H1 (cell line): Measurements from ENCODE around the gene STAG2. TPM values are rescaled to one million over a fixed set of nuclear protein-coding genes. Genes with fewer than 3 reads are reported as not detected.

Experiments
- CBX8 ChIP-seq: fragments of 300-800, 300-1000 bp; sonication (generic); IDR thresholded peaks from 2 replicates; pipeline ENCODE4 v1.7.1; 2016; ENCODE audit warnings: low read depth, low read length, borderline replicate concordance
- polyA plus RNA-seq, 7 experiments: library from polyadenylated mRNA; depleted of rRNA in 3 of 7; stranded (reverse) in 5 of 7; unstranded in 2 of 7; fragments of >200 nt in 5 of 7; fragments of 200-250 nt in 2 of 7; gene quantifications; 1 replicate in 5 of 7; 2 replicates in 1 of 7; 4 replicates in 1 of 7; pipeline versions ENCODE4 v1.2.1 to v1.2.3, GENCODE V29; 2011 to 2013; ENCODE audit warnings: missing spikeins in 2 of 7, mixed read lengths in 2 of 7
- total RNA-seq: library from RNA; stranded (reverse); fragmentation: NEBNext Ultra II Directional; extraction: Animal tissue kit (Norgen Biotek cat#: 25700); gene quantifications from 2 replicates; pipeline ENCODE4 v1.2.1, GENCODE V29; 2021
- TF ChIP-seq, protein P1 (sequence below): fragments of 300-600 bp; sonication (generic); IDR thresholded peaks from 2 replicates; pipeline ENCODE4 v1.7.1; 2012; ENCODE audit warnings: low read length, moderate library complexity, mild to moderate bottlenecking, inconsistent platforms; ENCODE audit not compliant: insufficient replicate concordance

The STAG2 gene
- total and polyA plus RNA-seq, 2 of the 8 experiments (the other 6 are each of a cell fraction or from before 2014, with no cell fraction given), result 20.3 to 94.9 TPM

GRCh38 chrX:123943488-123943887 is 18.0 kb upstream of the STAG2 start (continued):
- TF ChIP-seq, protein P1, sequence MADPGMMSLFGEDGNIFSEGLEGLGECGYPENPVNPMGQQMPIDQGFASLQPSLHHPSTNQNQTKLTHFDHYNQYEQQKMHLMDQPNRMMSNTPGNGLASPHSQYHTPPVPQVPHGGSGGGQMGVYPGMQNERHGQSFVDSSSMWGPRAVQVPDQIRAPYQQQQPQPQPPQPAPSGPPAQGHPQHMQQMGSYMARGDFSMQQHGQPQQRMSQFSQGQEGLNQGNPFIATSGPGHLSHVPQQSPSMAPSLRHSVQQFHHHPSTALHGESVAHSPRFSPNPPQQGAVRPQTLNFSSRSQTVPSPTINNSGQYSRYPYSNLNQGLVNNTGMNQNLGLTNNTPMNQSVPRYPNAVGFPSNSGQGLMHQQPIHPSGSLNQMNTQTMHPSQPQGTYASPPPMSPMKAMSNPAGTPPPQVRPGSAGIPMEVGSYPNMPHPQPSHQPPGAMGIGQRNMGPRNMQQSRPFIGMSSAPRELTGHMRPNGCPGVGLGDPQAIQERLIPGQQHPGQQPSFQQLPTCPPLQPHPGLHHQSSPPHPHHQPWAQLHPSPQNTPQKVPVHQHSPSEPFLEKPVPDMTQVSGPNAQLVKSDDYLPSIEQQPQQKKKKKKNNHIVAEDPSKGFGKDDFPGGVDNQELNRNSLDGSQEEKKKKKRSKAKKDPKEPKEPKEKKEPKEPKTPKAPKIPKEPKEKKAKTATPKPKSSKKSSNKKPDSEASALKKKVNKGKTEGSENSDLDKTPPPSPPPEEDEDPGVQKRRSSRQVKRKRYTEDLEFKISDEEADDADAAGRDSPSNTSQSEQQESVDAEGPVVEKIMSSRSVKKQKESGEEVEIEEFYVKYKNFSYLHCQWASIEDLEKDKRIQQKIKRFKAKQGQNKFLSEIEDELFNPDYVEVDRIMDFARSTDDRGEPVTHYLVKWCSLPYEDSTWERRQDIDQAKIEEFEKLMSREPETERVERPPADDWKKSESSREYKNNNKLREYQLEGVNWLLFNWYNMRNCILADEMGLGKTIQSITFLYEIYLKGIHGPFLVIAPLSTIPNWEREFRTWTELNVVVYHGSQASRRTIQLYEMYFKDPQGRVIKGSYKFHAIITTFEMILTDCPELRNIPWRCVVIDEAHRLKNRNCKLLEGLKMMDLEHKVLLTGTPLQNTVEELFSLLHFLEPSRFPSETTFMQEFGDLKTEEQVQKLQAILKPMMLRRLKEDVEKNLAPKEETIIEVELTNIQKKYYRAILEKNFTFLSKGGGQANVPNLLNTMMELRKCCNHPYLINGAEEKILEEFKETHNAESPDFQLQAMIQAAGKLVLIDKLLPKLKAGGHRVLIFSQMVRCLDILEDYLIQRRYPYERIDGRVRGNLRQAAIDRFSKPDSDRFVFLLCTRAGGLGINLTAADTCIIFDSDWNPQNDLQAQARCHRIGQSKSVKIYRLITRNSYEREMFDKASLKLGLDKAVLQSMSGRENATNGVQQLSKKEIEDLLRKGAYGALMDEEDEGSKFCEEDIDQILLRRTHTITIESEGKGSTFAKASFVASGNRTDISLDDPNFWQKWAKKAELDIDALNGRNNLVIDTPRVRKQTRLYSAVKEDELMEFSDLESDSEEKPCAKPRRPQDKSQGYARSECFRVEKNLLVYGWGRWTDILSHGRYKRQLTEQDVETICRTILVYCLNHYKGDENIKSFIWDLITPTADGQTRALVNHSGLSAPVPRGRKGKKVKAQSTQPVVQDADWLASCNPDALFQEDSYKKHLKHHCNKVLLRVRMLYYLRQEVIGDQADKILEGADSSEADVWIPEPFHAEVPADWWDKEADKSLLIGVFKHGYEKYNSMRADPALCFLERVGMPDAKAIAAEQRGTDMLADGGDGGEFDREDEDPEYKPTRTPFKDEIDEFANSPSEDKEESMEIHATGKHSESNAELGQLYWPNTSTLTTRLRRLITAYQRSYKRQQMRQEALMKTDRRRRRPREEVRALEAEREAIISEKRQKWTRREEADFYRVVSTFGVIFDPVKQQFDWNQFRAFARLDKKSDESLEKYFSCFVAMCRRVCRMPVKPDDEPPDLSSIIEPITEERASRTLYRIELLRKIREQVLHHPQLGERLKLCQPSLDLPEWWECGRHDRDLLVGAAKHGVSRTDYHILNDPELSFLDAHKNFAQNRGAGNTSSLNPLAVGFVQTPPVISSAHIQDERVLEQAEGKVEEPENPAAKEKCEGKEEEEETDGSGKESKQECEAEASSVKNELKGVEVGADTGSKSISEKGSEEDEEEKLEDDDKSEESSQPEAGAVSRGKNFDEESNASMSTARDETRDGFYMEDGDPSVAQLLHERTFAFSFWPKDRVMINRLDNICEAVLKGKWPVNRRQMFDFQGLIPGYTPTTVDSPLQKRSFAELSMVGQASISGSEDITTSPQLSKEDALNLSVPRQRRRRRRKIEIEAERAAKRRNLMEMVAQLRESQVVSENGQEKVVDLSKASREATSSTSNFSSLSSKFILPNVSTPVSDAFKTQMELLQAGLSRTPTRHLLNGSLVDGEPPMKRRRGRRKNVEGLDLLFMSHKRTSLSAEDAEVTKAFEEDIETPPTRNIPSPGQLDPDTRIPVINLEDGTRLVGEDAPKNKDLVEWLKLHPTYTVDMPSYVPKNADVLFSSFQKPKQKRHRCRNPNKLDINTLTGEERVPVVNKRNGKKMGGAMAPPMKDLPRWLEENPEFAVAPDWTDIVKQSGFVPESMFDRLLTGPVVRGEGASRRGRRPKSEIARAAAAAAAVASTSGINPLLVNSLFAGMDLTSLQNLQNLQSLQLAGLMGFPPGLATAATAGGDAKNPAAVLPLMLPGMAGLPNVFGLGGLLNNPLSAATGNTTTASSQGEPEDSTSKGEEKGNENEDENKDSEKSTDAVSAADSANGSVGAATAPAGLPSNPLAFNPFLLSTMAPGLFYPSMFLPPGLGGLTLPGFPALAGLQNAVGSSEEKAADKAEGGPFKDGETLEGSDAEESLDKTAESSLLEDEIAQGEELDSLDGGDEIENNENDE, result no peak
- TF ChIP-seq CBX8, result no peak
- TF ChIP-seq, all 59 proteins: peak for 0
